ENCODE measurements around the gene ABCB6. TPM values are rescaled to one million over a fixed set of nuclear protein-coding genes. Genes with fewer than 3 reads are reported as not detected.

Gene ABCB6
- total RNA-seq, 2 experiments from 2014 or later = 18.2 to 21.9 TPM

- H3K4me1 Mint-ChIP-seq = peaks cover 30% of the 10 kb centered on the region
- no peaks in the 10 kb centered on the region for H3K27me3 Mint-ChIP-seq
- no peak overlapping the region for H3K4me3 Mint-ChIP-seq
- ChIA-PET POLR2A (no interaction called here), CTCF (no interaction called here)
- intact Hi-C loops (cut with DNase I, micrococcal nuclease) = no loop called here
- DNase-seq (peak; percentile 67), ATAC-seq (peak; percentile 97)
- H3K27ac Mint-ChIP-seq = peak overlapping the region; percentile 76
- peaks cover 22% of the 10 kb centered on the region for H3K36me3 Mint-ChIP-seq (ENCODE audit: low read depth)
- H3K9me3 Mint-ChIP-seq (ENCODE audit: low read depth) = no peaks in the 10 kb centered on the region
Measured at GRCh38 chr2:219186754-219187456, 31.9 kb downstream of the ABCB6 start.

- intact Hi-C loops (cut with DNase I, micrococcal nuclease) = no loop called here
Measured at GRCh38 chr2:219184121-219184520, 34.6 kb downstream of the ABCB6 start.

GRCh38 chr2:219183151-219183772, 35.5 kb downstream of the ABCB6 start:
- ChIA-PET CTCF (interaction anchor here (1.1 to 2.2 kb wide), 4 partner anchors 14 to 62 kb away, joined by 3 to 5 read pairs (median 4); partner anchors contain the start of genes GLB1L and STK16), POLR2A (no interaction called here)
- Mint-ChIP-seq H3K36me3 (ENCODE audit: low read depth) (peaks cover 43% of the 10 kb centered on the region), H3K4me1 (peaks cover 58% of the 10 kb centered on the region), H3K4me3 (no peak overlapping the region), H3K9me3 (ENCODE audit: low read depth) (no peaks in the 10 kb centered on the region), H3K27ac (peak overlapping the region; percentile 53), H3K27me3 (no peaks in the 10 kb centered on the region)
- DNase-seq (no peak), ATAC-seq (no peak)
- intact Hi-C loops (cut with DNase I, micrococcal nuclease) = no loop called here

More at GRCh38 chr2:219184121-219184520, 34.6 kb downstream of the ABCB6 start:
- POLR2A ChIA-PET = no interaction called here
- no peak for ATAC-seq
- Mint-ChIP-seq H3K36me3 (ENCODE audit: low read depth) (peaks cover 43% of the 10 kb centered on the region), H3K27ac (peak overlapping the region; percentile 8), H3K4me1 (peaks cover 54% of the 10 kb centered on the region), H3K9me3 (ENCODE audit: low read depth) (no peaks in the 10 kb centered on the region), H3K4me3 (no peak overlapping the region), H3K27me3 (no peaks in the 10 kb centered on the region)
- no peak for DNase-seq
- CTCF ChIA-PET = interaction anchor here (0.8 to 1.1 kb wide), 2 partner anchors 24 to 61 kb away, joined by 3 read pairs; partner anchors contain the start of genes GLB1L and STK16

GRCh38 chr2:219182331-219183150, 36.2 kb downstream of the ABCB6 start:
- DNase-seq (peak; percentile 52), ATAC-seq (no peak)
- Mint-ChIP-seq H3K4me1 (peaks cover 54% of the 10 kb centered on the region), H3K27ac (peak overlapping the region; percentile 34), H3K4me3 (no peak overlapping the region), H3K27me3 (no peaks in the 10 kb centered on the region), H3K36me3 (ENCODE audit: low read depth) (peaks cover 43% of the 10 kb centered on the region), H3K9me3 (ENCODE audit: low read depth) (no peaks in the 10 kb centered on the region)
- intact Hi-C loops (cut with DNase I, micrococcal nuclease) = no loop called here
- ChIA-PET POLR2A (no interaction called here), CTCF (interaction anchor here (0.6 to 2.2 kb wide), 6 partner anchors 13 to 113 kb away, joined by 3 to 5 read pairs (median 4); partner anchors contain the start of genes GLB1L, SLC23A3 and STK16)

GRCh38 chr2:219181531-219181930, 37.2 kb downstream of the ABCB6 start:
- Mint-ChIP-seq H3K36me3 (ENCODE audit: low read depth) (peaks cover 43% of the 10 kb centered on the region), H3K4me3 (no peak overlapping the region), H3K4me1 (peaks cover 44% of the 10 kb centered on the region), H3K9me3 (ENCODE audit: low read depth) (no peaks in the 10 kb centered on the region), H3K27me3 (no peaks in the 10 kb centered on the region), H3K27ac (peak overlapping the region; percentile 83)
- DNase-seq (no peak), ATAC-seq (no peak)
- intact Hi-C loops (cut with DNase I, micrococcal nuclease) = no loop called here
- ChIA-PET CTCF (interaction anchor here (0.6 to 2.2 kb wide), 5 partner anchors 9 to 114 kb away, joined by 3 to 5 read pairs (median 3); no protein-coding TSS in a partner anchor), POLR2A (no interaction called here)

GRCh38 chr2:219180961-219181360, 37.8 kb downstream of the ABCB6 start:
- DNase-seq = no peak
- peaks cover 41% of the 10 kb centered on the region for H3K4me1 Mint-ChIP-seq

GRCh38 chr2:219179601-219180465, 38.9 kb downstream of the ABCB6 start:
- CTCF ChIA-PET = interaction anchor here (0.5 to 1.6 kb wide), 8 partner anchors 9 to 50 kb away, joined by 3 to 7 read pairs (median 3); partner anchors contain the start of genes ANKZF1, ATG9A, NHEJ1 and SLC23A3
- no peaks in the 10 kb centered on the region for H3K9me3 Mint-ChIP-seq (ENCODE audit: low read depth)
- DNase-seq (no peak), ATAC-seq (no peak)
- H3K27ac Mint-ChIP-seq = peak overlapping the region; percentile 80
- peak overlapping the region; percentile 86 for H3K4me3 Mint-ChIP-seq
- intact Hi-C loops (cut with DNase I, micrococcal nuclease) = loop anchor here (5.0 kb wide), 2 partner anchors 117 to 523 kb away; partner anchors contain the start of genes BCS1L (in 1 of the 2) and ZNF142 (in 1 of the 2)
- H3K36me3 Mint-ChIP-seq (ENCODE audit: low read depth) = peaks cover 36% of the 10 kb centered on the region
- peaks cover 46% of the 10 kb centered on the region for H3K4me1 Mint-ChIP-seq
- no peaks in the 10 kb centered on the region for H3K27me3 Mint-ChIP-seq
- POLR2A ChIA-PET = interaction anchor here (1.0 kb wide), 1 partner anchor 27 kb away, joined by 3 read pairs; the partner anchor contains the start of gene ZFAND2B

More at GRCh38 chr2:219180961-219181360, 37.8 kb downstream of the ABCB6 start:
- Mint-ChIP-seq H3K4me3 (no peak overlapping the region), H3K27me3 (no peaks in the 10 kb centered on the region), H3K27ac (peak overlapping the region; percentile 83), H3K9me3 (ENCODE audit: low read depth) (no peaks in the 10 kb centered on the region), H3K36me3 (ENCODE audit: low read depth) (peaks cover 43% of the 10 kb centered on the region)
- intact Hi-C loops (cut with DNase I, micrococcal nuclease) = no loop called here
- ChIA-PET CTCF (interaction anchor here (0.7 to 2.2 kb wide), 5 partner anchors 9 to 21 kb away, joined by 3 to 5 read pairs (median 3); partner anchors contain the start of genes NHEJ1 and SLC23A3), POLR2A (no interaction called here)
- ATAC-seq = no peak

GRCh38 chr2:219178377-219179175, 40.2 kb downstream of the ABCB6 start:
- ChIA-PET POLR2A (no interaction called here), CTCF (interaction anchor here (0.6 to 1.6 kb wide), 3 partner anchors 28 to 51 kb away, joined by 3 to 7 read pairs (median 3); partner anchors contain the start of genes ANKZF1, ATG9A and ZFAND2B)
- Mint-ChIP-seq H3K4me1 (peaks cover 56% of the 10 kb centered on the region), H3K4me3 (peak overlapping the region; percentile 86), H3K27ac (peak overlapping the region; percentile 80), H3K36me3 (ENCODE audit: low read depth) (peaks cover 42% of the 10 kb centered on the region), H3K27me3 (no peaks in the 10 kb centered on the region), H3K9me3 (ENCODE audit: low read depth) (no peaks in the 10 kb centered on the region)
- intact Hi-C loops (cut with DNase I, micrococcal nuclease) = loop anchor here (1.0 to 5.0 kb wide), 9 partner anchors 28 to 610 kb away; partner anchors contain the start of genes ANKZF1 (in 1 of the 2), ATG9A (in 1 of the 2), BCS1L (in 1 of the 2) and CNOT9 (in 1 of the 2)
- ATAC-seq = peak; percentile 1
- DNase-seq = peak; percentile 68

- intact Hi-C loops (cut with DNase I, micrococcal nuclease) = loop anchor here (1.0 to 5.0 kb wide), 20 partner anchors 17 to 781 kb away; partner anchors contain the start of genes ANKZF1 (in 2 of the 2), ATG9A (in 2 of the 2), DNAJB2 (in 2 of the 2) and ZFAND2B (in 2 of the 2)
- H3K9me3 Mint-ChIP-seq (ENCODE audit: low read depth) = no peaks in the 10 kb centered on the region
- H3K27ac Mint-ChIP-seq = peak within 1 kb of the TSS; percentile 97
- CTCF ChIA-PET = interaction anchor here (0.6 to 2.0 kb wide), 3 partner anchors 19 to 176 kb away, joined by 3 to 5 read pairs (median 3); no protein-coding TSS in a partner anchor
- peaks cover 39% of the 10 kb centered on the region for H3K36me3 Mint-ChIP-seq (ENCODE audit: low read depth)
- ATAC-seq = peak; percentile 60
- peaks cover 52% of the 10 kb centered on the region for H3K4me1 Mint-ChIP-seq
- DNase-seq = peak; percentile 90
- POLR2A ChIA-PET = no interaction called here
- H3K4me3 Mint-ChIP-seq = peak within 1 kb of the TSS; percentile 86
- H3K27me3 Mint-ChIP-seq = no peaks in the 10 kb centered on the region
Measured at GRCh38 chr2:219177552-219178376, 41.0 kb downstream of the ABCB6 start, which contains the start of gene RETREG2. RETREG2 (plus strand) TSS chr2:219178275; CDS start chr2:219178353, 78 bp downstream.

Data from activated CD4-positive, alpha-beta T cell treated with anti-CD3 and anti-CD28 coated beads for 36 hours (primary cell).